ENCODE measurements around the gene SERPINA6. TPM values are rescaled to one million over a fixed set of nuclear protein-coding genes. Genes with fewer than 3 reads are reported as not detected.

SERPINA6 gene
- total and polyA plus RNA-seq, 2 donors (not counting 1 experiment from before 2014, with no cell fraction given), result not detected

- H3K4me2 ChIP-seq (ENCODE audit: extremely low read depth, insufficient read depth, low read length), result no peak overlapping the region
- H2AFZ ChIP-seq (ENCODE audit: low read length), result no peak overlapping the region
- no peaks in the 10 kb centered on the region for H3K27me3 ChIP-seq (ENCODE audit: control insufficient read depth, insufficient read depth, low read length)
- H3K9me3 ChIP-seq (ENCODE audit: control insufficient read depth, insufficient read depth, low read depth, low read length), result no peaks in the 10 kb centered on the region
- H4K20me1 ChIP-seq (ENCODE audit: control insufficient read depth, extremely low read depth, insufficient read depth, low read length), result no peaks in the 10 kb centered on the region
- DNase-seq (ENCODE audit: low read depth in 2 of 2), result no peak
- H3K79me2 ChIP-seq (ENCODE audit: control insufficient read depth, insufficient read depth, low read length), result no peaks in the 10 kb centered on the region
- H3K36me3 ChIP-seq (ENCODE audit: control insufficient read depth, insufficient read depth, low read length), result no peaks in the 10 kb centered on the region
- no peak overlapping the region for H3K27ac ChIP-seq (ENCODE audit: insufficient read depth, low read length)
- TF ChIP-seq EZH2 (IDR thresholded peaks at IDR 0.05; ENCODE audit: low read length, missing control alignments) (no peak), CTCF (conservative IDR thresholded peaks at IDR 0.05 in 1 of 2, IDR thresholded peaks at IDR 0.05 in 1 of 2; ENCODE audit: low read depth in 1 of 2, low read length in 2 of 2) (no peak)
- no peak overlapping the region for H3K9ac ChIP-seq (ENCODE audit: insufficient read depth, low read length)
- H3K4me1 ChIP-seq (ENCODE audit: control insufficient read depth, extremely low read depth, insufficient read depth, low read length), result no peaks in the 10 kb centered on the region
- no peak overlapping the region for H3K4me3 ChIP-seq (replicated peaks in 1 of 4; ENCODE audit: control extremely low read depth in 1 of 4, insufficient read depth in 1 of 4, low read depth in 3 of 4, low read length in 4 of 4)
Observed at GRCh38 chr14:94305620-94306019, 17.5 kb downstream of the SERPINA6 start.

GRCh38 chr14:94304243-94304642 lies 18.9 kb downstream of the SERPINA6 start:
- TF ChIP-seq CTCF (conservative IDR thresholded peaks at IDR 0.05 in 1 of 2, IDR thresholded peaks at IDR 0.05 in 1 of 2; ENCODE audit: low read depth in 1 of 2, low read length in 2 of 2) (no peak), EZH2 (IDR thresholded peaks at IDR 0.05; ENCODE audit: low read length, missing control alignments) (no peak)
- Histone ChIP-seq H3K4me2 (ENCODE audit: extremely low read depth, insufficient read depth, low read length) (no peak overlapping the region), H3K79me2 (ENCODE audit: control insufficient read depth, insufficient read depth, low read length) (no peaks in the 10 kb centered on the region), H3K4me3 (replicated peaks in 1 of 4; ENCODE audit: control extremely low read depth in 1 of 4, insufficient read depth in 1 of 4, low read depth in 3 of 4, low read length in 4 of 4) (no peak overlapping the region), H3K9ac (ENCODE audit: insufficient read depth, low read length) (no peak overlapping the region), H3K9me3 (ENCODE audit: control insufficient read depth, insufficient read depth, low read depth, low read length) (no peaks in the 10 kb centered on the region), H3K27me3 (ENCODE audit: control insufficient read depth, insufficient read depth, low read length) (no peaks in the 10 kb centered on the region), H3K4me1 (ENCODE audit: control insufficient read depth, extremely low read depth, insufficient read depth, low read length) (no peaks in the 10 kb centered on the region), H4K20me1 (ENCODE audit: control insufficient read depth, extremely low read depth, insufficient read depth, low read length) (no peaks in the 10 kb centered on the region), H3K27ac (ENCODE audit: insufficient read depth, low read length) (no peak overlapping the region), H2AFZ (ENCODE audit: low read length) (no peak overlapping the region), H3K36me3 (ENCODE audit: control insufficient read depth, insufficient read depth, low read length) (no peaks in the 10 kb centered on the region)
- DNase-seq (ENCODE audit: low read depth in 2 of 2), result no peak

- H3K9ac ChIP-seq (ENCODE audit: insufficient read depth, low read length), result no peak overlapping the region
- H3K79me2 ChIP-seq (ENCODE audit: control insufficient read depth, insufficient read depth, low read length), result no peaks in the 10 kb centered on the region
- no peak overlapping the region for H2AFZ ChIP-seq (ENCODE audit: low read length)
- no peaks in the 10 kb centered on the region for H3K9me3 ChIP-seq (ENCODE audit: control insufficient read depth, insufficient read depth, low read depth, low read length)
- H3K4me1 ChIP-seq (ENCODE audit: control insufficient read depth, extremely low read depth, insufficient read depth, low read length), result no peaks in the 10 kb centered on the region
- no peak for DNase-seq (ENCODE audit: low read depth in 2 of 2)
- H4K20me1 ChIP-seq (ENCODE audit: control insufficient read depth, extremely low read depth, insufficient read depth, low read length), result no peaks in the 10 kb centered on the region
- H3K27me3 ChIP-seq (ENCODE audit: control insufficient read depth, insufficient read depth, low read length), result no peaks in the 10 kb centered on the region
- no peak for TF ChIP-seq CTCF (conservative IDR thresholded peaks at IDR 0.05 in 1 of 2, IDR thresholded peaks at IDR 0.05 in 1 of 2; ENCODE audit: low read depth in 1 of 2, low read length in 2 of 2)
- TF ChIP-seq EZH2 (IDR thresholded peaks at IDR 0.05; ENCODE audit: low read length, missing control alignments), result no peak
- no peaks in the 10 kb centered on the region for H3K36me3 ChIP-seq (ENCODE audit: control insufficient read depth, insufficient read depth, low read length)
- no peak overlapping the region for H3K27ac ChIP-seq (ENCODE audit: insufficient read depth, low read length)
- H3K4me2 ChIP-seq (ENCODE audit: extremely low read depth, insufficient read depth, low read length), result no peak overlapping the region
- no peak overlapping the region for H3K4me3 ChIP-seq (replicated peaks in 1 of 4; ENCODE audit: control extremely low read depth in 1 of 4, insufficient read depth in 1 of 4, low read depth in 3 of 4, low read length in 4 of 4)
Observed at GRCh38 chr14:94303111-94303510, 20.0 kb downstream of the SERPINA6 start.
